ENCODE results near the gene LGALS9.

- TF ChIP-seq CTCF (IDR thresholded peaks at IDR 0.05; ENCODE audit: borderline replicate concordance, extremely low read depth, low read length, poor library complexity, severe bottlenecking) (no peak), EZH2 (IDR thresholded peaks at IDR 0.05; ENCODE audit: borderline replicate concordance, low read depth, low read length, severe bottlenecking) (no peak)
These were observed 35.8 kb upstream of the LGALS9 start for GRCh38 chr17:27595208-27595607.
